Activated CD8-positive, alpha-beta memory T cell treated with anti-CD3 and anti-CD28 coated beads, Interleukin-2, amount 10 ng/mL, durations not matched to agents 7 days and 5 days (primary cell): ENCODE data around the gene PDE3B. TPM values are rescaled to one million over a fixed set of nuclear protein-coding genes. Genes with fewer than 3 reads are reported as not detected.
"Not testable (repeated sequence)": the region's sequence is repeated elsewhere in the genome, so short reads cannot be mapped to it uniquely, and the experiment has no call there.

Experiments used
- ATAC-seq: fragments of 150-1000 bp; cut with Tn5 transposase; one replicate; pipeline ENCODE4 v1.10.0; 2021; ENCODE audit warnings: moderate library complexity
- CTCF ChIA-PET: fragments of 350-600 bp; sonication (Branson Sonifier 250); formaldehyde crosslinking; loops from one replicate; lab custom pipeline; 2021; ENCODE audit warnings: antibody characterized with exemption; lab: Charles Lee
- DNase-seq: peaks from one replicate; pipeline ENCODE4 v3.0.0-alpha.2; 2020
- H3K27ac Mint-ChIP-seq: one replicate; pipeline ENCODE4 v1.8.0; 2021; ENCODE audit warnings: mild to moderate bottlenecking, mixed read lengths
- H3K27me3 Mint-ChIP-seq: one replicate; pipeline ENCODE4 v1.8.0; 2021; ENCODE audit warnings: mixed read lengths
- H3K36me3 Mint-ChIP-seq: one replicate; pipeline ENCODE4 v1.8.0; 2021; ENCODE audit warnings: mild to moderate bottlenecking, mixed read lengths
- H3K4me1 Mint-ChIP-seq: one replicate; pipeline ENCODE4 v1.8.0; 2021; ENCODE audit warnings: mixed read lengths
- H3K4me3 Mint-ChIP-seq: one replicate; pipeline ENCODE4 v1.8.0; 2021; ENCODE audit warnings: mild to moderate bottlenecking, moderate library complexity, mixed read lengths
- H3K9me3 Mint-ChIP-seq: one replicate; pipeline ENCODE4 v1.8.0; 2022; ENCODE audit warnings: low read depth, mixed read lengths
- total RNA-seq, 2 experiments: library from RNA; stranded (reverse); gene quantifications; one replicate each; pipeline ENCODE4 v1.2.3, GENCODE V29; 2021

Gene PDE3B
- total RNA-seq, 2 experiments from 2014 or later: 81.3 to 92.2 TPM

DNA sequence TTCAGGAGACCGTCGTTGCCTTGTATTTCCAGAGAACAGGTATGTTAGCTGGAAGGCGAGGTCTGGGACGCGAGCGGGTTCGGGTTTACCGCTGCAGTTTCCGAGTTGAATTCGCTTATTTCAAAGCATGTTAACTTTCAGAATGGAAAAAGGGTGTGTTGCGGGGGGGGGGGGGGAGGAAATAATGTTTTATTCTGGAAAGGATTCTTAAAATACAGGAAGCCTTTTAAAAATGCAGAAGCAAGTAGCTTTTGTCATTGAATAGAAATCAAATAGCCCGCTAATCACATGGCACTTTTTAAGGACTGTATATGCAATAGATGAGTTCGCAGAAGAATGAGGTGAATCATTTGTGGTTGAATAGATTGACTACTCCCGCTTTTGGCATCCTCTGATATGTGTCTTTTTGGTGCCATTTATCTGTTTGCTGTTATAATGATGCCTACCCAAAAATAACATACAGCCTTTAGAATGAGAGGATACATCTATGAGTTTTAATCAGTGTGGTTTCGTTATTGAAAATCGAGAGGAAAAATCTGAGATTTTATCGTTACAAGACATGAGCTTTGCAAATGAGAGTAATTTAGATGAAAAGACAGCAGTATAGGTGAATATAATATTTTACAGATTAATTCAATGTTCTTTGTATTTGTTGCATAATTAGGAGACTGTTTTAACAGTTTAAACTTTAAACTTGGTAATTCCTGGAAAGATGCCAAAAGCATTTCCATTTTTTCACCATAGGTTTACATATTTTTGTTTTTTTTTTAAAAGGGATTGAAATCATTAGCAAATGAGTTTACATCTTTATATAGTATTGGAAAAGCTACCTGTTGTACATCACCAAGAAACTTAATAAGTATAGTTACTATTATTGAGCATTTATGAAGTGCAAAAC is 1.7 kb downstream of the PDE3B start:
- CTCF ChIA-PET: interaction anchor here (0.9 to 4.2 kb wide), 24 partner anchors 10 to 262 kb away, joined by 3 to 43 read pairs (median 4); partner anchors contain the start of genes CYP2R1 and PSMA1
- no peak for DNase-seq
- H3K27ac Mint-ChIP-seq: peak overlapping the region; percentile 89
- no peak for ATAC-seq
- H3K4me3 Mint-ChIP-seq: peak overlapping the region; percentile 85
- peaks cover 51% of the 10 kb centered on the region for H3K4me1 Mint-ChIP-seq
- H3K36me3 Mint-ChIP-seq: peaks cover 48% of the 10 kb centered on the region
- H3K27me3 Mint-ChIP-seq: no peaks in the 10 kb centered on the region
- no peaks in the 10 kb centered on the region for H3K9me3 Mint-ChIP-seq

GRCh38 chr11:14645985-14646900 is 2.6 kb downstream of the PDE3B start:
- peak; percentile 10 for ATAC-seq
- DNase-seq: peak; percentile 64
- Mint-ChIP-seq H3K27ac (peak overlapping the region; percentile 89), H3K9me3 (no peaks in the 10 kb centered on the region), H3K4me3 (peak overlapping the region; percentile 85), H3K36me3 (peaks cover 57% of the 10 kb centered on the region), H3K27me3 (no peaks in the 10 kb centered on the region), H3K4me1 (peaks cover 53% of the 10 kb centered on the region)
- CTCF ChIA-PET: interaction anchor here (0.9 to 4.2 kb wide), 13 partner anchors 11 to 261 kb away, joined by 3 to 43 read pairs (median 13); partner anchors contain the start of genes CYP2R1 and PSMA1

- no peaks in the 10 kb centered on the region for H3K27me3 Mint-ChIP-seq
- ATAC-seq: no peak
- no peak for DNase-seq
- peaks cover 57% of the 10 kb centered on the region for H3K4me1 Mint-ChIP-seq
- H3K27ac Mint-ChIP-seq: no peak overlapping the region
- no peak overlapping the region for H3K4me3 Mint-ChIP-seq
- peaks cover 75% of the 10 kb centered on the region for H3K36me3 Mint-ChIP-seq
- CTCF ChIA-PET: interaction anchor here (0.8 kb wide), 1 partner anchor 24 kb away, joined by 3 read pairs; no protein-coding TSS in a partner anchor
- H3K9me3 Mint-ChIP-seq: no peaks in the 10 kb centered on the region
Measured at GRCh38 chr11:14650064-14650463, 6.5 kb downstream of the PDE3B start.

GRCh38 chr11:14653090-14653489 is 9.5 kb downstream of the PDE3B start:
- Mint-ChIP-seq H3K4me3 (no peak overlapping the region), H3K27ac (no peak overlapping the region), H3K36me3 (peaks cover 82% of the 10 kb centered on the region), H3K4me1 (peaks cover 61% of the 10 kb centered on the region), H3K9me3 (peaks cover 2% of the 10 kb centered on the region), H3K27me3 (no peaks in the 10 kb centered on the region)
- CTCF ChIA-PET: no interaction called here
- DNase-seq: no peak
- ATAC-seq: no peak

- no peak overlapping the region for H3K4me3 Mint-ChIP-seq
- peaks cover 43% of the 10 kb centered on the region for H3K4me1 Mint-ChIP-seq
- CTCF ChIA-PET: no interaction called here
- no peak for DNase-seq
- H3K27ac Mint-ChIP-seq: no peak overlapping the region
- H3K27me3 Mint-ChIP-seq: no peaks in the 10 kb centered on the region
- peaks cover 2% of the 10 kb centered on the region for H3K9me3 Mint-ChIP-seq
- no peak for ATAC-seq
- peaks cover 85% of the 10 kb centered on the region for H3K36me3 Mint-ChIP-seq
Measured at GRCh38 chr11:14655435-14655834, 11.8 kb downstream of the PDE3B start.

DNA sequence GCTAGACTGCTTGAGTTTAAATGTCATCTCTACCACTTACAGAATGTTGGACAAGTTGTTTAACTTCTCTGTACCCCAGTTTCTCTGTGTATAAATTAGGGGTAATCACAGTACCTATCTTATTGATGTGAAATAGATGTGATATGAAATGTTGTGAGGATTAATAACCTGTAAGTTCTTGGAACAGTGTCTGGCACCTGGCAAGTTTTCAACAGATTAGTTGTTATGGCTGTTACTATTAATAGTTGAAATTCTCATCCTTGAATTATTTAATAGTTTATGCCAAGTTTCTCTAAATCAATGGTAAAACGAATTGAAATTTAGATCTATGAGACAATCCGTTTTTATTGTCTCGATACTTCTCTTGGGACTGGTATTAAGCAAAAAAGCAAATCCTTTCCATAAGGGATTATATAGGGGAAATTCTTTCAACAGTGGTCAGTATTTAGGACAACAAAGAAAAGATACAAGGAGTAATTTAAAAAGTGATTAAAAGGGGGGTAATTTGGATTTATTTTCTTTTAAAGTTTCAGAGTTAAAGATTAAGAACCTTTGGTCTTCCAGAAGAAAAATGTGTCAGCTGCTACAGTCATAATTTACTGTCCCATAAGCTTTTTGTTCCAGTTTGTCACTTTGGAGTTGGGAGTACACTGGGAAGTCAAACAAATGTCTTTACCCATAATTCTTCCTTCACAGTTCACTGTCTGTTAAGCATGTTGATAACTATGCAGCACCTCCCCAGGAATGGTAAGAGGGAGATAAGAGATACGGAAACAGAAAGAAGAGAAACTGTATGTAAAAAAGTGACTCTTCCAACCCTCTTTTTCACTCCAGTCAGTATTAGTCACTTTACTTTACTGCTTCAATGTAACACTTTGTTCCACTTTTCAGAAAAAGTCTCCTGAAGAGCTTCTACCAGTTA is 13.2 kb downstream of the PDE3B start:
- ATAC-seq (no peak), DNase-seq (no peak)
- Mint-ChIP-seq H3K4me1 (peaks cover 32% of the 10 kb centered on the region), H3K36me3 (peaks cover 84% of the 10 kb centered on the region), H3K4me3 (no peak overlapping the region), H3K27me3 (no peaks in the 10 kb centered on the region), H3K9me3 (peaks cover 5% of the 10 kb centered on the region), H3K27ac (no peak overlapping the region)
- CTCF ChIA-PET: interaction anchor here (0.7 to 1.1 kb wide), 2 partner anchors 11 kb away, joined by 3 read pairs; no protein-coding TSS in a partner anchor

GRCh38 chr11:14657841-14658240 is 14.2 kb downstream of the PDE3B start:
- peaks cover 83% of the 10 kb centered on the region for H3K36me3 Mint-ChIP-seq
- H3K4me1 Mint-ChIP-seq: peaks cover 24% of the 10 kb centered on the region
- ATAC-seq (no peak), DNase-seq (no peak)
- H3K27ac Mint-ChIP-seq: no peak overlapping the region
- H3K27me3 Mint-ChIP-seq: no peaks in the 10 kb centered on the region
- CTCF ChIA-PET: interaction anchor here (0.7 to 1.1 kb wide), 2 partner anchors 10 to 13 kb away, joined by 3 read pairs; no protein-coding TSS in a partner anchor
- no peak overlapping the region for H3K4me3 Mint-ChIP-seq
- peaks cover 5% of the 10 kb centered on the region for H3K9me3 Mint-ChIP-seq

- H3K27ac Mint-ChIP-seq, CTCF ChIA-PET, ATAC-seq, H3K27me3 Mint-ChIP-seq, H3K4me3 Mint-ChIP-seq, DNase-seq, H3K9me3 Mint-ChIP-seq, H3K4me1 Mint-ChIP-seq: not testable (repeated sequence)
- peaks cover 52% of the 10 kb centered on the region for H3K36me3 Mint-ChIP-seq
Measured at GRCh38 chr11:14664926-14665325, 21.3 kb downstream of the PDE3B start.

GRCh38 chr11:14667329-14667728 is 23.7 kb downstream of the PDE3B start:
- H3K4me3 Mint-ChIP-seq, DNase-seq, H3K27me3 Mint-ChIP-seq, ATAC-seq, H3K27ac Mint-ChIP-seq, H3K9me3 Mint-ChIP-seq: not testable (repeated sequence)
- H3K4me1 Mint-ChIP-seq: peaks cover 14% of the 10 kb centered on the region
- CTCF ChIA-PET: interaction anchor here (1.0 kb wide), 1 partner anchor 10 kb away, joined by 3 read pairs; no protein-coding TSS in a partner anchor
- peaks cover 51% of the 10 kb centered on the region for H3K36me3 Mint-ChIP-seq

GRCh38 chr11:14668731-14669301 is 25.2 kb downstream of the PDE3B start:
- no peak for DNase-seq
- Mint-ChIP-seq H3K4me1 (peaks cover 16% of the 10 kb centered on the region), H3K27me3 (no peaks in the 10 kb centered on the region), H3K4me3 (no peak overlapping the region), H3K9me3 (peaks cover 2% of the 10 kb centered on the region), H3K27ac (no peak overlapping the region), H3K36me3 (peaks cover 60% of the 10 kb centered on the region)
- no peak for ATAC-seq
- CTCF ChIA-PET: interaction anchor here (0.6 to 1.2 kb wide), 2 partner anchors 24 to 228 kb away, joined by 4 to 6 read pairs; no protein-coding TSS in a partner anchor

GRCh38 chr11:14669499-14669898 is 25.9 kb downstream of the PDE3B start:
- DNase-seq: no peak
- Mint-ChIP-seq H3K27ac (no peak overlapping the region), H3K27me3 (no peaks in the 10 kb centered on the region), H3K36me3 (peaks cover 60% of the 10 kb centered on the region), H3K9me3 (peaks cover 5% of the 10 kb centered on the region), H3K4me1 (peaks cover 20% of the 10 kb centered on the region), H3K4me3 (no peak overlapping the region)
- no peak for ATAC-seq
- CTCF ChIA-PET: no interaction called here

DNA sequence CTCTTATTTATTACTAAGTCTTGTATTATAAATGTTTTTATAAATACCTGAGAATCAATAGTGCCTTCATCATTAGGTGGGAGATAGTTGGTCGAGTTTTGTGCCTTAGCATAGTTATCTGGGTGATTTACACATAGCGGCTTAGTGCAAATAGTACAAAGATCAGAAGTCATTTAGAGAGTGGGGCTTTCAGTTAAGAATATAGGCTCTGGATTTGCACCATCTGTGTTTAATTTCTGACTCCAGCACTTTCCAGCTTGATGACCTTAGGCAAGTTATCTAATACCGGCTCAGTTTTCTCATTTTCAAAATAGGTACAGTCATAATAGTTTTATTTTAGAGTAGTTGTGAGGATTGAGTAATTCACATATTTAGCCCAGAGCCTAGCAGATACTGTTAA is 26.4 kb downstream of the PDE3B start:
- Mint-ChIP-seq H3K4me1 (peaks cover 20% of the 10 kb centered on the region), H3K36me3 (peaks cover 62% of the 10 kb centered on the region), H3K27me3 (no peaks in the 10 kb centered on the region), H3K4me3 (no peak overlapping the region), H3K9me3 (peaks cover 5% of the 10 kb centered on the region), H3K27ac (no peak overlapping the region)
- no peak for DNase-seq
- ATAC-seq: no peak
- CTCF ChIA-PET: no interaction called here
